B cell (primary cell): ENCODE measurements around the gene CPLX1. TPM values are rescaled to one million over a fixed set of nuclear protein-coding genes. Genes with fewer than 3 reads are reported as not detected.

Experiments
- ATAC-seq: fragments of 200-7000 bp; cut with Tn5 transposase; one replicate; pipeline ENCODE4 v1.10.0; 2021; ENCODE audit warnings: low read depth, mild to moderate bottlenecking, moderate number of reproducible peaks, moderate library complexity
- CTCF ChIA-PET: fragments of 350-600 bp; sonication (Branson Sonifier 250); formaldehyde crosslinking; loops from one replicate; lab custom pipeline; 2021; ENCODE audit warnings: antibody characterized with exemption, inconsistent platforms; lab: Charles Lee
- POLR2A ChIA-PET: fragments of 350-600 bp; sonication (Branson Sonifier 250); formaldehyde crosslinking; loops from one replicate; lab custom pipeline; 2021; ENCODE audit warnings: antibody characterized with exemption; lab: Charles Lee
- DNase-seq: peaks from one replicate; pipeline ENCODE4 v3.0.0; 2013
- H2AFZ ChIP-seq: 2 replicates; pipeline ENCODE4 v1.6.1; 2012; ENCODE audit warnings: mild to moderate bottlenecking, low read depth, low read length; ENCODE audit not compliant: insufficient read depth, poor library complexity, severe bottlenecking
- H3K27ac ChIP-seq, 2 donors: 1 replicate in 1 of 2; 2 replicates in 1 of 2; pipeline ENCODE4 v1.5.1; 2012 to 2013; ENCODE audit warnings: low read length in 2 of 2, mild to moderate bottlenecking in 2 of 2, moderate library complexity in 1 of 2
- H3K27me3 ChIP-seq, 4 experiments: fragments of 200-600 bp in 1 of 4; sonication (generic) in 1 of 4; replicated peaks in 1 of 4; 1 replicate in 2 of 4; 2 replicates in 2 of 4; pipeline versions ENCODE4 v1.6.1 to v1.7.0; 2013 to 2016; ENCODE audit warnings: low read length in 3 of 4, mild to moderate bottlenecking in 2 of 4, mixed read lengths in 1 of 4, moderate library complexity in 1 of 4; ENCODE audit not compliant: insufficient read depth in 4 of 4, control insufficient read depth in 3 of 4; ENCODE audit errors: control extremely low read depth in 1 of 4
- H3K36me3 ChIP-seq, 2 experiments: replicated peaks in 1 of 2; 1 replicate in 1 of 2; 2 replicates in 1 of 2; pipeline versions ENCODE4 v1.6.1 to v1.7.1; 2013; ENCODE audit warnings: low read length in 1 of 2; ENCODE audit not compliant: insufficient read depth in 2 of 2, control insufficient read depth in 1 of 2; ENCODE audit errors: control extremely low read depth in 1 of 2, extremely low read depth in 1 of 2
- H3K4me1 ChIP-seq, 2 donors: fragments of 200-600 bp in 1 of 2; sonication (generic) in 1 of 2; 1 replicate in 1 of 2; 2 replicates in 1 of 2; pipeline versions ENCODE4 v1.5.1 to v1.6.1; 2013 to 2017; ENCODE audit warnings: low read length in 2 of 2; ENCODE audit not compliant: control insufficient read depth in 2 of 2, insufficient read depth in 2 of 2
- H3K4me2 ChIP-seq: replicated peaks from 2 replicates; pipeline ENCODE3; 2012; ENCODE audit warnings: mild to moderate bottlenecking, low read depth, low read length; ENCODE audit not compliant: poor library complexity, severe bottlenecking
- H3K4me3 ChIP-seq, 5 experiments: fragments of 200-600 bp in 1 of 5; sonication (generic) in 1 of 5; 1 replicate in 3 of 5; 2 replicates in 2 of 5; pipeline versions ENCODE4 v1.5.1 to v1.7.0; 2011 to 2016; ENCODE audit warnings: low read length in 4 of 5, mild to moderate bottlenecking in 4 of 5, low read depth in 2 of 5, control low read depth in 1 of 5, moderate library complexity in 1 of 5; ENCODE audit not compliant: insufficient read depth in 1 of 5; ENCODE audit errors: control extremely low read depth in 1 of 5, extremely low read depth in 1 of 5
- H3K79me2 ChIP-seq: fragments of 200-600 bp; sonication (generic); one replicate; pipeline ENCODE4 v1.6.0; 2016; ENCODE audit warnings: low read length; ENCODE audit not compliant: control insufficient read depth, insufficient read depth
- H3K9ac ChIP-seq: fragments of 200-600 bp; sonication (generic); 2 replicates; pipeline ENCODE4 v1.6.1; 2017; ENCODE audit warnings: mild to moderate bottlenecking, low read length, moderate library complexity
- H3K9me3 ChIP-seq, 3 donors: one replicate each; pipeline versions ENCODE4 v1.6.1 to v1.7.1; 2013; ENCODE audit warnings: low read length in 2 of 3; ENCODE audit not compliant: control insufficient read depth in 2 of 3, insufficient read depth in 1 of 3; ENCODE audit errors: control extremely low read depth in 1 of 3
- H4K20me1 ChIP-seq: 2 replicates; pipeline ENCODE4 v1.6.0; 2012; ENCODE audit warnings: mild to moderate bottlenecking, low read length; ENCODE audit not compliant: insufficient read depth, control insufficient read depth, poor library complexity, severe bottlenecking
- H3K27ac Mint-ChIP-seq: one replicate; pipeline ENCODE4 v1.8.0; 2021; ENCODE audit warnings: mixed read lengths
- H3K27me3 Mint-ChIP-seq: one replicate; pipeline ENCODE4 v1.8.0; 2021; ENCODE audit warnings: mixed read lengths
- H3K4me1 Mint-ChIP-seq: one replicate; pipeline ENCODE4 v1.8.0; 2021; ENCODE audit warnings: mixed read lengths
- H3K4me3 Mint-ChIP-seq: one replicate; pipeline ENCODE4 v1.8.0; 2021; ENCODE audit warnings: mixed read lengths
- H3K9me3 Mint-ChIP-seq: one replicate; pipeline ENCODE4 v1.8.0; 2022; ENCODE audit warnings: mixed read lengths; ENCODE audit not compliant: insufficient read depth
- CTCF ChIP-seq: fragments of 200-600 bp; IDR thresholded peaks from one replicate; pipeline ENCODE4 v1.8.0; 2022; ENCODE audit warnings: antibody characterized with exemption, mild to moderate bottlenecking
- EZH2 ChIP-seq: IDR thresholded peaks from 2 replicates; pipeline ENCODE4 v1.6.1; 2012; ENCODE audit warnings: borderline replicate concordance, low read depth, mild to moderate bottlenecking, moderate library complexity, low read length; ENCODE audit not compliant: insufficient read depth, poor library complexity, severe bottlenecking
- WGBS: methylation state at CpG from one replicate; pipeline ENCODE4 v1.1.5; 2013; ENCODE audit warnings: missing lambda C conversion rate; ENCODE audit not compliant: insufficient coverage; 5-methylcytosine and 5-hydroxymethylcytosine counted together
- intact Hi-C: fragments of 100-400 bp; cut with micrococcal nuclease; formaldehyde crosslinking; loops from one replicate; pipeline ENCODE4 v1.10.0; 2022
- polyA plus RNA-seq: library from polyadenylated mRNA; depleted of rRNA; stranded (reverse); fragments of >200 nt; gene quantifications from 2 replicates; pipeline ENCODE4 v1.2.3, GENCODE V29; 2012
- total RNA-seq, 2 donors: library from RNA; stranded (reverse); fragments of 120-200 nt in 1 of 2; gene quantifications; 1 replicate in 1 of 2; 2 replicates in 1 of 2; pipeline versions ENCODE4 v1.2.3 to v1.2.4, GENCODE V29; 2013 to 2022

Gene CPLX1
- total and polyA plus RNA-seq, 2 donors (not counting 1 experiment from before 2014, with no cell fraction given), result not detected

- peaks cover 36% of the 10 kb centered on the region for H3K79me2 ChIP-seq
- H2AFZ ChIP-seq, result no peak overlapping the region
- H3K27me3 ChIP-seq, result no peaks in the 10 kb centered on the region
- H3K36me3 ChIP-seq, result peaks cover 5 to 19% of the 10 kb centered on the region in 2 experiments
- H3K27ac ChIP-seq, result no peak overlapping the region
- Mint-ChIP-seq H3K4me1 (no peaks in the 10 kb centered on the region), H3K27me3 (no peaks in the 10 kb centered on the region), H3K27ac (no peak overlapping the region), H3K4me3 (no peak overlapping the region), H3K9me3 (no peaks in the 10 kb centered on the region)
- H3K4me1 ChIP-seq, result no peaks in the 10 kb centered on the region
- no peaks in the 10 kb centered on the region for H3K9me3 ChIP-seq
- no peak for TF ChIP-seq EZH2
- no peak for TF ChIP-seq CTCF
- no peak overlapping the region for H3K4me2 ChIP-seq
- DNase-seq (no peak), ATAC-seq (no peak)
- ChIA-PET POLR2A (interaction anchor here (0.6 kb wide), 1 partner anchor 23 kb away, joined by 3 read pairs; no protein-coding TSS in a partner anchor), CTCF (no interaction called here)
- intact Hi-C loops, result no loop called here
- WGBS, result 95% methylated on average over 16 of the region's 20 CpGs
- no peak overlapping the region for H3K4me3 ChIP-seq
- H3K9ac ChIP-seq, result no peak overlapping the region
- H4K20me1 ChIP-seq, result peaks cover 57% of the 10 kb centered on the region
Measured at GRCh38 chr4:749698-750666, 75.9 kb downstream of the CPLX1 start.

GRCh38 chr4:748461-748860, 77.5 kb downstream of the CPLX1 start:
- TF ChIP-seq EZH2 (no peak), CTCF (no peak)
- Mint-ChIP-seq H3K27ac (no peak overlapping the region), H3K4me3 (no peak overlapping the region), H3K9me3 (no peaks in the 10 kb centered on the region), H3K27me3 (no peaks in the 10 kb centered on the region), H3K4me1 (no peaks in the 10 kb centered on the region)
- peaks cover 5 to 19% of the 10 kb centered on the region in 2 experiments for H3K36me3 ChIP-seq
- H3K9ac ChIP-seq, result no peak overlapping the region
- ATAC-seq, result no peak
- peaks cover 46% of the 10 kb centered on the region for H4K20me1 ChIP-seq
- H2AFZ ChIP-seq, result no peak overlapping the region
- no peaks in the 10 kb centered on the region for H3K27me3 ChIP-seq
- H3K27ac ChIP-seq, result no peak overlapping the region
- ChIA-PET POLR2A (no interaction called here), CTCF (no interaction called here)
- H3K4me3 ChIP-seq, result no peak overlapping the region
- intact Hi-C loops, result no loop called here
- DNase-seq, result no peak
- peaks cover 32% of the 10 kb centered on the region for H3K79me2 ChIP-seq
- 92% methylated on average over 19 of the region's 19 CpGs for WGBS
- no peaks in the 10 kb centered on the region for H3K9me3 ChIP-seq
- no peaks in the 10 kb centered on the region for H3K4me1 ChIP-seq
- no peak overlapping the region for H3K4me2 ChIP-seq
